Measurements from ENCODE around the gene SLC17A3.

GRCh38 chr6:25893778-25894177 lies 19.7 kb upstream of the SLC17A3 start:
- TF ChIP-seq, protein P1, sequence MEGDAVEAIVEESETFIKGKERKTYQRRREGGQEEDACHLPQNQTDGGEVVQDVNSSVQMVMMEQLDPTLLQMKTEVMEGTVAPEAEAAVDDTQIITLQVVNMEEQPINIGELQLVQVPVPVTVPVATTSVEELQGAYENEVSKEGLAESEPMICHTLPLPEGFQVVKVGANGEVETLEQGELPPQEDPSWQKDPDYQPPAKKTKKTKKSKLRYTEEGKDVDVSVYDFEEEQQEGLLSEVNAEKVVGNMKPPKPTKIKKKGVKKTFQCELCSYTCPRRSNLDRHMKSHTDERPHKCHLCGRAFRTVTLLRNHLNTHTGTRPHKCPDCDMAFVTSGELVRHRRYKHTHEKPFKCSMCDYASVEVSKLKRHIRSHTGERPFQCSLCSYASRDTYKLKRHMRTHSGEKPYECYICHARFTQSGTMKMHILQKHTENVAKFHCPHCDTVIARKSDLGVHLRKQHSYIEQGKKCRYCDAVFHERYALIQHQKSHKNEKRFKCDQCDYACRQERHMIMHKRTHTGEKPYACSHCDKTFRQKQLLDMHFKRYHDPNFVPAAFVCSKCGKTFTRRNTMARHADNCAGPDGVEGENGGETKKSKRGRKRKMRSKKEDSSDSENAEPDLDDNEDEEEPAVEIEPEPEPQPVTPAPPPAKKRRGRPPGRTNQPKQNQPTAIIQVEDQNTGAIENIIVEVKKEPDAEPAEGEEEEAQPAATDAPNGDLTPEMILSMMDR (IDR thresholded peaks at IDR 0.05; ENCODE audit: low read depth, low read length) = no peak
- TF ChIP-seq POLR2A (IDR thresholded peaks at IDR 0.05; ENCODE audit: extremely low read depth, insufficient read length) = no peak
- TF ChIP-seq MYC (IDR thresholded peaks at IDR 0.05; ENCODE audit: low read depth, low read length) = no peak
- TF ChIP-seq, protein P2, sequence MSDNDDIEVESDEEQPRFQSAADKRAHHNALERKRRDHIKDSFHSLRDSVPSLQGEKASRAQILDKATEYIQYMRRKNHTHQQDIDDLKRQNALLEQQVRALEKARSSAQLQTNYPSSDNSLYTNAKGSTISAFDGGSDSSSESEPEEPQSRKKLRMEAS (IDR thresholded peaks at IDR 0.05; ENCODE audit: low read depth, low read length) = no peak
